ENCODE measurements around the gene GSTCD.
"Not testable (repeated sequence)": the region's sequence is repeated elsewhere in the genome, so short reads cannot be mapped to it uniquely, and the experiment has no call there.

Gene GSTCD

DNA sequence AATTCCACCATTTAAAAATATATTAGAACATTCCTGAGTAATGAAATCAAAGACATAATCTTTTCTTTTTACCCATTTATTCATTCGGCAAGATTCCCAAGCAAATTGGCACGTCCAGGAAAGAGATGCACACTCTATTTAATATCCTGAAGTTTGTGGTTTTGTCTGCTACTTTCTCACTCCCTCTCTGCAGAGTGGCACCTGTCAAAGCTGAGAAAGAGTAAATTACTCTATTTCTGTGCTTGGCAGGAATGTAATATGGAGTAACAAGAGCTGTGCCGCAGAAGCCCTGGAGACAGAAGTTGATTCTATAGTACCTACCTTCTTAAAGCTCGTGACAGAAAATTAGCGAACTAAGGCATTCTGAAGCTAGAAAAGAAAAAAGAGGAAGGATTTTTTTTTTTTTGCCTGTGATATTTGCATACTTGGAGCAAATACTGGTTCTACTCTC lies 5.5 kb downstream of the GSTCD start:
- POLR2A ChIA-PET, result no interaction called here
- CTCF ChIA-PET, result no interaction called here
- DNase-seq (ENCODE audit: extremely low spot score), result no peak

DNA sequence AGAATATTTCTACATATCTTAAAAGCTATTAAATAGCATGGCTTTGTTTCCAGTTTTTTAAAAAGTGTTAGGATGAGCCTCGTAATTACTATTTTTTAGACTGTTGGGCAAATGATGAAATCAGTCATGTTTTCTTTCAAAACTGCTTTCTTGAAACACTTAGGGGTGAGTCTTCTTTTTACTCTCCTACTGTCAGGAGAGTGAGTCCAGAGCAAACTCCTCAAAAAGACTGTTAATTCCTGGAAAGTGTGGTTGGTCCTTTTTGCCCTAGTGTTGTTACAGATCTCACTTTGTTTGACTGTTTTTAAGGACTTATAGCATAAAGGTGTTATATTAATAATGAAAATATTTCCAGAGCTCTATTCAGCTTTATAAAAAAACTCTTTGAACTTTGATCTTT lies 6.3 kb downstream of the GSTCD start:
- TF ChIP-seq CTBP1 (IDR thresholded peaks at IDR 0.05; ENCODE audit: borderline replicate concordance) (no peak), FOXK2 (IDR thresholded peaks at IDR 0.05) (no peak), L3MBTL2 (conservative IDR thresholded peaks at IDR 0.05) (no peak), LEF1 (IDR thresholded peaks at IDR 0.05; ENCODE audit: borderline replicate concordance) (no peak), TARDBP (IDR thresholded peaks at IDR 0.05) (no peak), FOXA1 (IDR thresholded peaks at IDR 0.05) (no peak), FOXM1 (IDR thresholded peaks at IDR 0.05; ENCODE audit: borderline replicate concordance) (no peak), ELF4 (IDR thresholded peaks at IDR 0.05) (no peak), HDGF (IDR thresholded peaks at IDR 0.05; ENCODE audit: borderline replicate concordance) (no peak), ARNT (IDR thresholded peaks at IDR 0.05) (no peak), NFRKB (IDR thresholded peaks at IDR 0.05) (no peak), SP1 (IDR thresholded peaks at IDR 0.05) (no peak), SUZ12 (IDR thresholded peaks at IDR 0.05) (no peak), BHLHE40 (IDR thresholded peaks at IDR 0.05; ENCODE audit: borderline replicate concordance) (no peak), ZNF384 (IDR thresholded peaks at IDR 0.05) (no peak)
- TF ChIP-seq, protein P1, sequence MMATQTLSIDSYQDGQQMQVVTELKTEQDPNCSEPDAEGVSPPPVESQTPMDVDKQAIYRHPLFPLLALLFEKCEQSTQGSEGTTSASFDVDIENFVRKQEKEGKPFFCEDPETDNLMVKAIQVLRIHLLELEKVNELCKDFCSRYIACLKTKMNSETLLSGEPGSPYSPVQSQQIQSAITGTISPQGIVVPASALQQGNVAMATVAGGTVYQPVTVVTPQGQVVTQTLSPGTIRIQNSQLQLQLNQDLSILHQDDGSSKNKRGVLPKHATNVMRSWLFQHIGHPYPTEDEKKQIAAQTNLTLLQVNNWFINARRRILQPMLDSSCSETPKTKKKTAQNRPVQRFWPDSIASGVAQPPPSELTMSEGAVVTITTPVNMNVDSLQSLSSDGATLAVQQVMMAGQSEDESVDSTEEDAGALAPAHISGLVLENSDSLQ (IDR thresholded peaks at IDR 0.05), result no peak
- CTCF ChIA-PET, result interaction anchor here (0.6 to 1.0 kb wide), 3 partner anchors 17 to 341 kb away, joined by 3 to 5 read pairs (median 3); partner anchors contain the start of gene PPA2
- DNase-seq (ENCODE audit: extremely low spot score), result no peak
- POLR2A ChIA-PET, result no interaction called here

More for the DNA sequence above, 5.5 kb downstream of the GSTCD start:
- no peak for TF ChIP-seq TARDBP (IDR thresholded peaks at IDR 0.05)
- TF ChIP-seq, protein P1 (IDR thresholded peaks at IDR 0.05), result peak; percentile 72
- no peak for TF ChIP-seq SUZ12 (IDR thresholded peaks at IDR 0.05)

DNA sequence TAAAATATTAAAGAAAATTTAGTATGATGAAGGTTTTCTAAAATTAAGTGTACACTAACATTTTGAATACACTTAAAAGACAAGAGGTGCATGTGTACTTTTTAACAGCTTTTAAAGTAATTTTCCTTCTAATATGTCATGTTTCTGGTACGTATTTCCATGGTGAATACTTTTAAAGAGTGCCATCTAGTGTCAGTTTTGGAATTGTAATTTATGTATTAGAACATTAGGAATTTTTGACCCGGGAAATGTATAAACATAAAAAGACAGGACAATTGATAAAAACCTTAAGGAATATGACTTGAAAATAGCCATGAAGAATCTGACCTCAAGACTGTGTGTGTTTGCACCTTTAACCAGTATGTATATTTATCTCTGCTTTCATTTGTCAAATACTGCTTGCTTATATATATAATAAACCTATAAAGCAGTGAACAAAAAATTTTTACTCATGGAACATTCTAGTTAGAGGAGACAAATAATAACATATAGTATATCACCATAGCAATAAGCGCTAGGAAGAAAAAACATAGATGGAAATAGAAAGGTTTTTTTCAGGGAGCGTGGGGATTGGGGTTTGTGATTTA lies 7.2 kb downstream of the GSTCD start:
- CTCF ChIA-PET, result interaction anchor here (0.6 to 1.0 kb wide), 5 partner anchors 16 to 1421 kb away, joined by 3 to 5 read pairs (median 3); partner anchors contain the start of gene PPA2
- peak; percentile 23 for DNase-seq (ENCODE audit: extremely low spot score)
- POLR2A ChIA-PET, result no interaction called here
- TF ChIP-seq HDGF (IDR thresholded peaks at IDR 0.05; ENCODE audit: borderline replicate concordance), result no peak
- TF ChIP-seq, protein P1 (IDR thresholded peaks at IDR 0.05), result 0 out of 2 replicates have a peak, but pooled peaks have one; percentile 15

DNA sequence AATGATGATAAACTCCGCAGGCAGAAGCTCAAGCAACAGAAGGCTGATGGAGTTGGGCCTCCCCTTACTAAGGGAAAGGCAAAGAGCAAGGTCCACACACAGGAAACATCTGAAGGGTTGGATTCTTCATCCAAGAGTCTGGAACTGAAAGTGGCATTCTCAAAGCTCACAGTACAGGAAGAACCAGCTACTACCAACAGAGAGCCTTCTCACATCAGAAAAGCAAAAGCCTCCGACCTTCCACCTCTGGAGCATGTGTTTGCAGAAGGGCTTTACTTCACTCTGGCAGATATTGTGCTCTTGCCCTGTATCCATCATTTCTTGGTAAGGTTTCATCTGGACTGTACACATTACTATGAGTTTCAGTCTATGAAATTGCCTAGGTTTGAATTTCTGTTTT lies 10.6 kb downstream of the GSTCD start:
- no peak for DNase-seq (ENCODE audit: extremely low spot score)
- ChIA-PET CTCF (no interaction called here), POLR2A (interaction anchor here (1.3 kb wide), 1 partner anchor 245 kb away, joined by 3 read pairs; the partner anchor contains the start of gene PPA2)
- no peak for TF ChIP-seq CTBP1 (IDR thresholded peaks at IDR 0.05; ENCODE audit: borderline replicate concordance)
- TF ChIP-seq SUZ12 (IDR thresholded peaks at IDR 0.05), result no peak
- TF ChIP-seq FOXK2 (IDR thresholded peaks at IDR 0.05), result no peak
- TF ChIP-seq HDGF (IDR thresholded peaks at IDR 0.05; ENCODE audit: borderline replicate concordance), result no peak

DNA sequence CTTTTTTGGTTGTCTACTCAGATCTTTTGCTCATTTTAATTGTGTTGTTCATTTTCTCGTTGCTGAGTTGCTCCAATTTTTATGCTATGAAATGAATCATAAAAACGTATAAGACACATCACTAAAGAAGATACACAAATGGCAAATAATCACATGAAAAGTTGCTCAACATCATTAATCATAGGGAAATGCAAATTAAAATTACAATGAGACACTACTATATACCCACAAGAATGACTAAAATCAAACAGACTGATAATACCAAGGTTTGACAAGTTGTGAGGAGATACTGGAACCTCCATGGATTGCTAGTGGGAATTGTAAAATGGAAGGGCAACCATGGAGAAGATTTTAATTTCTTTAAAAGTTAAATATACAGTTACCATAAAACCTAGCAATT lies 17.0 kb downstream of the GSTCD start:
- no peak for DNase-seq (ENCODE audit: extremely low spot score)
- TF ChIP-seq L3MBTL2 (conservative IDR thresholded peaks at IDR 0.05), result no peak
- no peak for TF ChIP-seq FOXK2 (IDR thresholded peaks at IDR 0.05)
- TF ChIP-seq ZNF384 (IDR thresholded peaks at IDR 0.05), result no peak
- no peak for TF ChIP-seq FOXM1 (IDR thresholded peaks at IDR 0.05; ENCODE audit: borderline replicate concordance)
- TF ChIP-seq LEF1 (IDR thresholded peaks at IDR 0.05; ENCODE audit: borderline replicate concordance), result no peak
- no peak for TF ChIP-seq BHLHE40 (IDR thresholded peaks at IDR 0.05; ENCODE audit: borderline replicate concordance)
- no peak for TF ChIP-seq NFRKB (IDR thresholded peaks at IDR 0.05)
- TF ChIP-seq CTBP1 (IDR thresholded peaks at IDR 0.05; ENCODE audit: borderline replicate concordance), result no peak
- TF ChIP-seq HDGF (IDR thresholded peaks at IDR 0.05; ENCODE audit: borderline replicate concordance), result no peak
- TF ChIP-seq FOXA1 (IDR thresholded peaks at IDR 0.05), result no peak
- TF ChIP-seq ARNT (IDR thresholded peaks at IDR 0.05), result no peak
- TF ChIP-seq TARDBP (IDR thresholded peaks at IDR 0.05), result no peak
- no peak for TF ChIP-seq SP1 (IDR thresholded peaks at IDR 0.05)
- no peak for TF ChIP-seq ELF4 (IDR thresholded peaks at IDR 0.05)
- TF ChIP-seq, protein P1 (IDR thresholded peaks at IDR 0.05), result no peak
- CTCF ChIA-PET, result no interaction called here
- POLR2A ChIA-PET, result no interaction called here

DNA sequence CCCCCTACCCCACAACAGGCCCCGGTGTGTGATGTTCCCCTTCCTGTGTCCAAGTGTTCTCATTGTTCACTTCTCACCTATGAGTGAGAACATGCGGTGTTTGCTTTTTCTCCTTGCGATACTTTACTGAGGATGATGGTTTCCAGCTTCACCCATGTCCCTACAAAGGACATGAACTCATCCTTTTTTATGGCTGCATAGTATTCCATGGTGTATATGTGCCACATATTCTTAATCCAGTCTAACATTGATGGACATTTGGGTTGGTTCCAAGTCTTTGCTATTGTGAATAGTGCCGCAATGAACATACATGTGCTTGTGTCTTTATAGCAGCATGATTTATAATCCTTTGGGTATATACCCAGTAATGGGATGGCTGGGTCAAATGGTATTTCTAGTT lies 21.3 kb downstream of the GSTCD start:
- CTCF ChIA-PET; POLR2A ChIA-PET; DNase-seq (ENCODE audit: extremely low spot score): not testable (repeated sequence)

DNA sequence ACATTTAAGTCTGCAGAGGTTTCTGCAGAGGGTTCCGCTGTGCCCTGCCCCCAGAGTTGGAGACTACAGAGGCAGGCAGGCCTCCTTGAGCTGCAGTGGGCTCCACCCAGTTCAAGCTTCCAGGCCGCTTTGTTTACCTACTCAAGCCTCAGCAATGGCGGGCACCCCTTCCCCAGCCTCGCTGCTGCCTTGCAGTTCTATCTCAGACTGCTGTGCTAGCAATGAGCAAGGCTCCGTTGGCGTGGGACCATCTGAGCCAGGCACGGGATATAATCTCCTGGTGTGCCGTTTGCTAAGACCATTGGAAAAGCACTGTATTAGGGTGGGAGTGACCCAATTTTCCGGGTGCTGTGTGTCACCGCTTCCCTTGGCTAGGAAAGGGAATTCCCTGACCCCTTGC lies 26.6 kb downstream of the GSTCD start:
- DNase-seq (ENCODE audit: extremely low spot score); POLR2A ChIA-PET; CTCF ChIA-PET: not testable (repeated sequence)
